Osteocyte (in vitro differentiated cells): ENCODE results near the gene DTL. TPM values are rescaled to one million over a fixed set of nuclear protein-coding genes. Genes with fewer than 3 reads are reported as not detected.

ENCODE experiments used
- DNase-seq: peaks from one replicate; pipeline ENCODE4 v3.0.0; 2021; ENCODE audit warnings: mixed read lengths; ENCODE audit not compliant: unreplicated experiment; ENCODE audit errors: extremely low spot score
- H3K27ac Mint-ChIP-seq: one replicate; pipeline ENCODE4 v1.8.0; 2021; ENCODE audit warnings: mild to moderate bottlenecking, mixed read lengths; ENCODE audit not compliant: unreplicated experiment
- H3K27me3 Mint-ChIP-seq: one replicate; pipeline ENCODE4 v1.8.0; 2021; ENCODE audit warnings: mixed read lengths; ENCODE audit not compliant: unreplicated experiment
- H3K36me3 Mint-ChIP-seq: one replicate; pipeline ENCODE4 v1.8.0; 2021; ENCODE audit warnings: mixed read lengths; ENCODE audit not compliant: unreplicated experiment
- H3K4me1 Mint-ChIP-seq: one replicate; pipeline ENCODE4 v1.8.0; 2021; ENCODE audit warnings: mixed read lengths; ENCODE audit not compliant: unreplicated experiment
- H3K4me3 Mint-ChIP-seq: one replicate; pipeline ENCODE4 v1.8.0; 2021; ENCODE audit warnings: mild to moderate bottlenecking, moderate library complexity, mixed read lengths; ENCODE audit not compliant: unreplicated experiment
- H3K9me3 Mint-ChIP-seq: one replicate; pipeline ENCODE4 v1.8.0; 2021; ENCODE audit warnings: mixed read lengths; ENCODE audit not compliant: unreplicated experiment
- CTCF ChIP-seq: fragments of 200-600 bp; sonication (generic); IDR thresholded peaks from 2 replicates; pipeline ENCODE4 v1.5.0; 2021; ENCODE audit warnings: antibody characterized with exemption, mild to moderate bottlenecking, moderate library complexity
- total RNA-seq: library from RNA; stranded (reverse); gene quantifications from 2 replicates; pipeline ENCODE4 v1.2.1, GENCODE V29; 2021

The DTL gene
- total RNA-seq, 1 donor from 2014 or later, result 6.7 TPM

- no peak for TF ChIP-seq CTCF
- Mint-ChIP-seq H3K27ac (no peak overlapping the region), H3K36me3 (no peaks in the 10 kb centered on the region), H3K27me3 (no peaks in the 10 kb centered on the region), H3K4me3 (no peak overlapping the region), H3K9me3 (no peaks in the 10 kb centered on the region), H3K4me1 (peaks cover 8% of the 10 kb centered on the region)
- no peak for DNase-seq
Measured at GRCh38 chr1:212121779-212122178, 86.2 kb downstream of the DTL start.

- Mint-ChIP-seq H3K4me1 (peaks cover 5% of the 10 kb centered on the region), H3K36me3 (no peaks in the 10 kb centered on the region), H3K27me3 (no peaks in the 10 kb centered on the region), H3K4me3 (no peak overlapping the region), H3K27ac (no peak overlapping the region), H3K9me3 (no peaks in the 10 kb centered on the region)
- DNase-seq, result no peak
- no peak for TF ChIP-seq CTCF
Measured at GRCh38 chr1:212124690-212125582, 89.4 kb downstream of the DTL start.

GRCh38 chr1:212125654-212126053 is 90.1 kb downstream of the DTL start:
- DNase-seq, result no peak
- peaks cover 5% of the 10 kb centered on the region for H3K4me1 Mint-ChIP-seq
- H3K9me3 Mint-ChIP-seq, result no peaks in the 10 kb centered on the region

GRCh38 chr1:212127221-212127620 is 91.7 kb downstream of the DTL start:
- no peak for TF ChIP-seq CTCF
- H3K27ac Mint-ChIP-seq, result no peak overlapping the region

More at GRCh38 chr1:212125654-212126053, 90.1 kb downstream of the DTL start:
- Mint-ChIP-seq H3K36me3 (no peaks in the 10 kb centered on the region), H3K27me3 (no peaks in the 10 kb centered on the region), H3K27ac (no peak overlapping the region), H3K4me3 (no peak overlapping the region)
- no peak for TF ChIP-seq CTCF

GRCh38 chr1:212129781-212130180 is 94.2 kb downstream of the DTL start:
- no peak for TF ChIP-seq CTCF
- H3K36me3 Mint-ChIP-seq, result no peaks in the 10 kb centered on the region
- H3K9me3 Mint-ChIP-seq, result peaks cover 3% of the 10 kb centered on the region
- H3K27me3 Mint-ChIP-seq, result no peaks in the 10 kb centered on the region
- no peak for DNase-seq
- H3K4me3 Mint-ChIP-seq, result no peak overlapping the region
- no peak overlapping the region for H3K27ac Mint-ChIP-seq
- H3K4me1 Mint-ChIP-seq, result peaks cover 5% of the 10 kb centered on the region

More at GRCh38 chr1:212127221-212127620, 91.7 kb downstream of the DTL start:
- Mint-ChIP-seq H3K9me3 (no peaks in the 10 kb centered on the region), H3K4me3 (no peak overlapping the region), H3K36me3 (no peaks in the 10 kb centered on the region), H3K27me3 (no peaks in the 10 kb centered on the region), H3K4me1 (peaks cover 5% of the 10 kb centered on the region)
- DNase-seq, result no peak
